ENCODE results near the gene TKT. TPM values are rescaled to one million over a fixed set of nuclear protein-coding genes. Genes with fewer than 3 reads are reported as not detected.

TKT gene
- total RNA-seq, 1 experiment from 2014 or later, result 634 TPM

- peaks cover 85% of the 10 kb centered on the region for H3K79me2 ChIP-seq (ENCODE audit: insufficient read depth, low read length)
- peak overlapping the region; percentile 97; the same call in 1 of the 2 replicates for H3K4me2 ChIP-seq (ENCODE audit: low read length)
- no peak for TF ChIP-seq POLR2A (IDR thresholded peaks at IDR 0.05; ENCODE audit: borderline replicate concordance, extremely low read depth, insufficient read depth, insufficient read length)
- TF ChIP-seq ZNF274 (IDR thresholded peaks at IDR 0.05; ENCODE audit: low read depth, low read length), result no peak
- TF ChIP-seq EGR1 (IDR thresholded peaks at IDR 0.05; ENCODE audit: low read depth), result no peak
- no peak for TF ChIP-seq ELF1 (IDR thresholded peaks at IDR 0.05; ENCODE audit: borderline replicate concordance, low read depth)
- TF ChIP-seq RAD21 (IDR thresholded peaks at IDR 0.05; ENCODE audit: low read depth), result no peak
- TF ChIP-seq CEBPB (IDR thresholded peaks at IDR 0.05; ENCODE audit: low read depth), result no peak
- TF ChIP-seq SIN3A (IDR thresholded peaks at IDR 0.05; ENCODE audit: low read depth), result no peak
- no peak for TF ChIP-seq CTCF (IDR thresholded peaks at IDR 0.05 in 2 of 3, conservative IDR thresholded peaks at IDR 0.05 in 1 of 3; ENCODE audit: borderline replicate concordance in 1 of 3, insufficient read depth in 1 of 3, low read depth in 2 of 3, low read length in 2 of 3)
- no peak for TF ChIP-seq YY1 (IDR thresholded peaks at IDR 0.05; ENCODE audit: extremely low read depth, insufficient replicate concordance, low read depth, low read length)
- no peak for TF ChIP-seq TCF7L2 (IDR thresholded peaks at IDR 0.05; ENCODE audit: borderline replicate concordance, extremely low read depth, insufficient read depth, insufficient read length)
- no peak for TF ChIP-seq ZBTB33 (IDR thresholded peaks at IDR 0.05; ENCODE audit: extremely low read depth, insufficient replicate concordance, low read length)
- TF ChIP-seq EZH2phosphoT487 (IDR thresholded peaks at IDR 0.05; ENCODE audit: borderline replicate concordance), result no peak
- TF ChIP-seq MAX (IDR thresholded peaks at IDR 0.05), result no peak
- no peak for TF ChIP-seq SRF (IDR thresholded peaks at IDR 0.05; ENCODE audit: low read depth)
- H3K27ac ChIP-seq (ENCODE audit: low read depth, low read length), result no peak overlapping the region; the same call in 1 of the 2 replicates
- H3K9me2 ChIP-seq (ENCODE audit: insufficient read depth), result no peaks in the 10 kb centered on the region
- H3K36me3 ChIP-seq (ENCODE audit: control insufficient read depth in 1 of 2, insufficient read depth in 2 of 2, low read length in 2 of 2), result peaks cover 2 to 30% of the 10 kb centered on the region in 2 experiments; a peak in 1 of 4 replicates
- peaks cover 35% of the 10 kb centered on the region for H4K20me1 ChIP-seq (ENCODE audit: insufficient read depth)
- DNase-seq (ENCODE audit: low read depth, low spot score) (no peak), ATAC-seq (no peak)
- no peak overlapping the region for H3K4me3 ChIP-seq (replicated peaks in 1 of 2; ENCODE audit: low read depth in 1 of 2, low read length in 2 of 2)
- no peaks in the 10 kb centered on the region for H3K27me3 ChIP-seq (ENCODE audit: insufficient read depth, low read length)
- no peaks in the 10 kb centered on the region for H3K9me3 ChIP-seq (ENCODE audit: control insufficient read depth in 1 of 2, insufficient read depth in 1 of 2, low read depth in 1 of 2, low read length in 2 of 2)
- ChIA-PET RAD21 (ENCODE audit: low non-redundant PET in 1 of 2, low total read pairs in 2 of 2, uncharacterized antibody in 2 of 2, unreplicated experiment in 2 of 2) (no interaction called here), CTCF (no interaction called here), POLR2A (interaction anchor here (1.6 kb wide), 1 partner anchor 15 kb away, joined by 4 read pairs; no protein-coding TSS in a partner anchor)
- H2AFZ ChIP-seq (ENCODE audit: low read depth, low read length, poor library complexity, severe bottlenecking), result no peak overlapping the region
- H3K9ac ChIP-seq (ENCODE audit: low read length), result no peak overlapping the region
- peaks cover 25 to 71% of the 10 kb centered on the region in 2 experiments for H3K4me1 ChIP-seq (ENCODE audit: control insufficient read depth in 1 of 2, insufficient read depth in 2 of 2, low read length in 2 of 2)
- no TSS peak for BruUV-seq (replicated peaks)
- intact Hi-C loops (cut with micrococcal nuclease), result no loop called here
Measured at GRCh38 chr3:53252096-53252946, 3.5 kb downstream of the TKT start.

Measured in HCT116 (cell line).